SK-N-SH (cell line): Measurements from ENCODE around the gene SLC38A2.

Experiments
- CTCF ChIP-seq: fragments of 200-600 bp; sonication (generic); IDR thresholded peaks from 2 replicates; pipeline ENCODE4 v1.6.1; 2017; ENCODE audit warnings: antibody characterized with exemption, mild to moderate bottlenecking, moderate library complexity
- EP300 ChIP-seq, 2 experiments: IDR thresholded peaks; 2 replicates each; pipeline versions ENCODE4 v1.4.0 to v1.6.1; 2012; ENCODE audit warnings: borderline replicate concordance in 1 of 2, low read depth in 1 of 2, low read length in 1 of 2
- EZH2phosphoT487 ChIP-seq: fragments of 200-600 bp; sonication (generic); IDR thresholded peaks from 2 replicates; pipeline ENCODE4 v1.6.1; 2017; ENCODE audit warnings: low read depth, mixed run types, mild to moderate bottlenecking, antibody characterized with exemption, moderate library complexity, borderline replicate concordance
- FOXM1 ChIP-seq: IDR thresholded peaks from 2 replicates; pipeline ENCODE4 v1.4.0; 2012; ENCODE audit warnings: low read depth, mild to moderate bottlenecking
- MEF2A ChIP-seq: IDR thresholded peaks from 2 replicates; pipeline ENCODE4 v1.4.0; 2012; ENCODE audit warnings: low read depth, borderline replicate concordance
- POLR2AphosphoS5 ChIP-seq: IDR thresholded peaks from 2 replicates; pipeline ENCODE4 v1.6.1; 2012; ENCODE audit warnings: low read depth, low read length
- RAD21 ChIP-seq: IDR thresholded peaks from 2 replicates; pipeline ENCODE4 v1.6.1; 2012; ENCODE audit warnings: mild to moderate bottlenecking, low read length
- RFX5 ChIP-seq: IDR thresholded peaks from 2 replicates; pipeline ENCODE4 v1.6.1; 2012; ENCODE audit warnings: mild to moderate bottlenecking, improper control_type of control experiment, low read length
- TCF12 ChIP-seq: IDR thresholded peaks from 2 replicates; pipeline ENCODE4 v1.4.0; 2012
- USF2 ChIP-seq: fragments of 150-350 bp; IDR thresholded peaks from 2 replicates; pipeline ENCODE4 v1.6.1; 2017; ENCODE audit warnings: antibody characterized with exemption, low read length, low read depth, borderline replicate concordance
- YY1 ChIP-seq: IDR thresholded peaks from 2 replicates; pipeline ENCODE4 v1.4.0; 2012; ENCODE audit warnings: low read depth, mild to moderate bottlenecking

GRCh38 chr12:46320731-46321130 lies 51.8 kb downstream of the SLC38A2 start:
- no peak for TF ChIP-seq RAD21
- no peak for TF ChIP-seq CTCF
- no peak for TF ChIP-seq POLR2AphosphoS5
- no peak for TF ChIP-seq EZH2phosphoT487
- TF ChIP-seq TCF12 = no peak
- TF ChIP-seq YY1 = no peak
- TF ChIP-seq EP300 (IDR thresholded peaks at IDR 0.05; ENCODE audit: borderline replicate concordance in 1 of 2, low read depth in 1 of 2, low read length in 1 of 2) = no peak
- no peak for TF ChIP-seq MEF2A
- TF ChIP-seq RFX5 = no peak
- no peak for TF ChIP-seq USF2
- no peak for TF ChIP-seq FOXM1
